Cardiac muscle cell (in vitro differentiated cells and primary cell): ENCODE measurements around the gene ZBTB21. TPM values are rescaled to one million over a fixed set of nuclear protein-coding genes. Genes with fewer than 3 reads are reported as not detected.
A peak's percentile ranks its signal among the peaks of the same experiment; 100 is the strongest.

Source experiments
- DNase-seq, 2 donors: peaks; one replicate each; pipeline versions ENCODE4 v3.0.0 to v3.0.0-alpha.2; 2010 to 2017; ENCODE audit warnings: low read depth in 1 of 2, low spot score in 1 of 2
- H3K27ac ChIP-seq: fragments of 200-600 bp; sonication (generic); 2 replicates; pipeline ENCODE4 v1.5.1; 2016
- H3K27me3 ChIP-seq: fragments of 200-600 bp; sonication (generic); 2 replicates; pipeline ENCODE4 v1.6.0; 2016; ENCODE audit warnings: control low read depth
- H3K36me3 ChIP-seq: fragments of 200-600 bp; sonication (generic); 2 replicates; pipeline ENCODE4 v1.5.1; 2016; ENCODE audit warnings: control low read depth
- H3K4me1 ChIP-seq: fragments of 200-600 bp; sonication (generic); 2 replicates; pipeline ENCODE4 v1.8.1; 2017; ENCODE audit warnings: low read depth, mild to moderate bottlenecking, mixed run types
- H3K4me3 ChIP-seq: fragments of 200-600 bp; sonication (generic); 2 replicates; pipeline ENCODE4 v1.5.1; 2016; ENCODE audit warnings: mild to moderate bottlenecking
- H3K9me3 ChIP-seq: fragments of 200-600 bp; sonication (generic); 2 replicates; pipeline ENCODE4 v1.5.1; 2017; ENCODE audit warnings: low read depth, mild to moderate bottlenecking, control low read depth
- CTCF ChIP-seq: IDR thresholded peaks from 2 replicates; pipeline ENCODE4 v1.5.1; 2012; ENCODE audit warnings: low read depth, mild to moderate bottlenecking, low read length
- polyA plus RNA-seq: library from polyadenylated mRNA; unstranded; fragments of >200 nt; fragmentation: Nextera tagmentation; extraction: Ambion mirVana; gene quantifications from 2 replicates; pipeline ENCODE4 v1.2.1, GENCODE V29; 2016
- total RNA-seq: library from RNA; depleted of rRNA; stranded (reverse); fragments of >200 nt; gene quantifications from 2 replicates; pipeline ENCODE4 v1.2.3, GENCODE V29; 2016

The ZBTB21 gene
- total and polyA plus RNA-seq, 2 experiments from 2014 or later, result 2.6 to 3.7 TPM

- Histone ChIP-seq H3K9me3 (no peaks in the 10 kb centered on the region), H3K36me3 (no peaks in the 10 kb centered on the region), H3K4me3 (no peak overlapping the region), H3K27ac (no peak overlapping the region), H3K4me1 (no peaks in the 10 kb centered on the region), H3K27me3 (no peaks in the 10 kb centered on the region)
- TF ChIP-seq CTCF, result no peak
- DNase-seq, result no peak
Observed at GRCh38 chr21:42048870-42049577, 38.9 kb upstream of the ZBTB21 start.

- peak in 1 of 2 donors; percentile 73 for DNase-seq
- H3K27me3 ChIP-seq, result no peaks in the 10 kb centered on the region
Observed at GRCh38 chr21:42047821-42048613, 37.9 kb upstream of the ZBTB21 start.

GRCh38 chr21:42044871-42045495 lies 34.8 kb upstream of the ZBTB21 start:
- Histone ChIP-seq H3K27me3 (no peaks in the 10 kb centered on the region), H3K4me1 (no peaks in the 10 kb centered on the region), H3K9me3 (no peaks in the 10 kb centered on the region), H3K4me3 (no peak overlapping the region), H3K27ac (no peak overlapping the region), H3K36me3 (no peaks in the 10 kb centered on the region)
- DNase-seq, result no peak
- no peak for TF ChIP-seq CTCF

More at GRCh38 chr21:42047821-42048613, 37.9 kb upstream of the ZBTB21 start:
- H3K36me3 ChIP-seq, result no peaks in the 10 kb centered on the region
- no peak overlapping the region for H3K4me3 ChIP-seq
- no peak for TF ChIP-seq CTCF
- H3K27ac ChIP-seq, result no peak overlapping the region
- H3K9me3 ChIP-seq, result no peaks in the 10 kb centered on the region
- no peaks in the 10 kb centered on the region for H3K4me1 ChIP-seq

GRCh38 chr21:42043961-42044360 lies 33.8 kb upstream of the ZBTB21 start:
- TF ChIP-seq CTCF, result no peak
- Histone ChIP-seq H3K36me3 (no peaks in the 10 kb centered on the region), H3K27ac (no peak overlapping the region), H3K9me3 (no peaks in the 10 kb centered on the region), H3K4me3 (no peak overlapping the region), H3K27me3 (no peaks in the 10 kb centered on the region), H3K4me1 (no peaks in the 10 kb centered on the region)
- no peak for DNase-seq

- no peak for DNase-seq
- Histone ChIP-seq H3K36me3 (no peaks in the 10 kb centered on the region), H3K9me3 (no peaks in the 10 kb centered on the region), H3K27me3 (no peaks in the 10 kb centered on the region), H3K4me1 (no peaks in the 10 kb centered on the region), H3K27ac (no peak overlapping the region), H3K4me3 (no peak overlapping the region)
- no peak for TF ChIP-seq CTCF
Observed at GRCh38 chr21:42043201-42043895, 33.2 kb upstream of the ZBTB21 start.
